Right lobe of liver (tissue), 6 donors: ENCODE measurements around the gene GPRC5C. TPM values are rescaled to one million over a fixed set of nuclear protein-coding genes. Genes with fewer than 3 reads are reported as not detected.

ENCODE experiments used
- ATAC-seq, 4 donors: fragments of 200-7000 bp; cut with Tn5 transposase; one replicate each; pipeline ENCODE4 v1.9.1; 2020; ENCODE audit warnings: mild to moderate bottlenecking in 4 of 4, moderate library complexity in 4 of 4
- DNase-seq, 3 donors: peaks; one replicate each; pipeline ENCODE4 v3.0.0-alpha.2; 2020
- H3K27ac ChIP-seq, 3 donors: fragments of 200-600 bp; one replicate each; pipeline ENCODE4 v1.8.0; 2022
- H3K27me3 ChIP-seq, 2 donors: fragments of 200-600 bp; one replicate each; pipeline ENCODE4 v1.8.0; 2022
- H3K36me3 ChIP-seq, 4 donors: fragments of 200-600 bp; sonication (generic) in 1 of 4; one replicate each; pipeline versions ENCODE4 v1.5.1 to v1.8.0; 2017 to 2022; ENCODE audit warnings: control low read depth in 1 of 4
- H3K4me1 ChIP-seq, 4 donors: fragments of 200-600 bp; sonication (generic) in 1 of 4; one replicate each; pipeline versions ENCODE4 v1.5.1 to v1.8.0; 2017 to 2022; ENCODE audit warnings: control low read depth in 1 of 4
- H3K4me3 ChIP-seq, 3 donors: fragments of 200-600 bp; one replicate each; pipeline ENCODE4 v1.8.0; 2022
- H3K9me3 ChIP-seq, 4 donors: fragments of 200-600 bp; sonication (generic) in 1 of 4; one replicate each; pipeline versions ENCODE4 v1.5.1 to v1.8.0; 2017 to 2022; ENCODE audit warnings: control low read depth in 1 of 4
- CTCF ChIP-seq, 4 donors: fragments of 200-600 bp in 3 of 4; fragments of 450-650 bp in 1 of 4; IDR thresholded peaks; one replicate each; pipeline versions ENCODE4 v1.5.1 to v1.8.0; 2016 to 2022; ENCODE audit warnings: antibody characterized with exemption in 4 of 4, mild to moderate bottlenecking in 2 of 4
- POLR2A ChIP-seq: fragments of 450-650 bp; IDR thresholded peaks from one replicate; pipeline ENCODE4 v1.6.1; 2017; ENCODE audit warnings: antibody characterized with exemption, mild to moderate bottlenecking
- WGBS: methylation state at CpG from one replicate; pipeline ENCODE4 v1.1.6; 2018; ENCODE audit warnings: low coverage, low lambda C conversion rate; ENCODE audit not compliant: insufficient coverage; ENCODE audit errors: missing lambda C conversion rate; 5-methylcytosine and 5-hydroxymethylcytosine counted together
- intact Hi-C, 2 donors: fragments of 100-400 bp; cut with DNase I; formaldehyde crosslinking; loops; one replicate each; pipeline versions ENCODE4 v1.11.2 to v1.14.1; 2022
- long read RNA-seq: library from polyadenylated mRNA; unstranded; transcript quantifications from one replicate; pipeline ENCODE4 v2.0.0, GENCODE V29; 2019
- total RNA-seq, 6 experiments: library from RNA; depleted of rRNA in 2 of 6; stranded (reverse); fragments of >200 nt in 2 of 6; fragmentation: NEBNext Ultra II Directional in 3 of 6; extraction: Animal tissue kit (Norgen Biotek cat#: 25700) in 3 of 6; gene quantifications; one replicate each; pipeline versions ENCODE4 v1.1.0 to v1.2.4, GENCODE V29; 2016 to 2023
- donor health status: DM: no; HTN: yes; CAD: no.
- donor health status: DM: no; HTN: no; CAD: no.
- donor health status: DM: no; HTN: no; CAD: no.
- donor health status: DM: no; HTN: yes; CAD: no.
- donor health status: DM: no; HTN: yes; CAD: no.

GPRC5C gene
- total RNA-seq, result 100 to 1,000 TPM; 120 to 215 (median 131) TPM
- long read RNA-seq, transcript GPRC5C-211 (3 exons, 393 nt), result major isoform, 11 of 49 reads
- long read RNA-seq, transcript GPRC5C-202 (4 exons, 2,988 nt), result minor isoform, 5 of 49 reads
- long read RNA-seq, partial matches to known transcripts, result 17 of 49 reads
- long read RNA-seq, other reads (novel, unspliced or antisense), result 10 of 49 reads

- WGBS, result 1% methylated on average over 33 of the region's 81 CpGs
- Histone ChIP-seq H3K27me3 (no peaks in the 10 kb centered on the region), H3K36me3 (no peaks in the 10 kb centered on the region), H3K27ac (peak within 1 kb of the TSS; percentile 97 to 99 (median 98)), H3K9me3 (no peaks in the 10 kb centered on the region), H3K4me3 (peak within 1 kb of the TSS; percentile 72 to 86 (median 86)), H3K4me1 (peaks cover 0 to 59% (median 27%) of the 10 kb centered on the region in 4 donors)
- DNase-seq (peak; percentile 90 to 96 (median 94)), ATAC-seq (peak; percentile 53 to 72 (median 63))
- TF ChIP-seq CTCF (IDR thresholded peaks at IDR 0.05) (no peak), POLR2A (peak; percentile 91)
- intact Hi-C loops, result no loop called here
Measured at GRCh38 chr17:74431568-74432423, at the start of gene GPRC5C. Gene GPRC5C, plus strand, starts transcription at chr17:74432088. Its CDS starts 7,689 bp downstream, at chr17:74439777.

- DNase-seq (no peak), ATAC-seq (no peak)
- no peak overlapping the region for H3K4me3 ChIP-seq
- 84% methylated on average over 2 of the region's 5 CpGs for WGBS
- intact Hi-C loops, result no loop called here
- no peaks in the 10 kb centered on the region for H3K9me3 ChIP-seq
- H3K27me3 ChIP-seq, result no peaks in the 10 kb centered on the region
- no peak for TF ChIP-seq POLR2A
- no peak overlapping the region for H3K27ac ChIP-seq
- H3K36me3 ChIP-seq, result no peaks in the 10 kb centered on the region
- peaks cover 0 to 12% (median 4%) of the 10 kb centered on the region in 4 donors for H3K4me1 ChIP-seq
Measured at GRCh38 chr17:74383141-74383540, 48.7 kb upstream of the GPRC5C start.

- TF ChIP-seq POLR2A, result no peak
- TF ChIP-seq CTCF (IDR thresholded peaks at IDR 0.05), result no peak
- H3K27ac ChIP-seq, result no peak overlapping the region
- DNase-seq (no peak), ATAC-seq (no peak)
- intact Hi-C loops, result no loop called here
- H3K36me3 ChIP-seq, result no peaks in the 10 kb centered on the region
- no peaks in the 10 kb centered on the region for H3K9me3 ChIP-seq
- H3K4me3 ChIP-seq, result no peak overlapping the region
- peaks cover 0 to 4% (median 0%) of the 10 kb centered on the region in 4 donors for H3K4me1 ChIP-seq
- WGBS, result 86% methylated on average over 3 of the region's 3 CpGs
- H3K27me3 ChIP-seq, result no peaks in the 10 kb centered on the region
Measured at GRCh38 chr17:74385201-74385600, 46.7 kb upstream of the GPRC5C start.

GRCh38 chr17:74386386-74386785 is 45.5 kb upstream of the GPRC5C start:
- peak; percentile 26 to 78 (median 61) for ATAC-seq
- peak in 1 of 3 donors; percentile 41 for DNase-seq
- intact Hi-C loops, result no loop called here

More at GRCh38 chr17:74386386-74386785, 45.5 kb upstream of the GPRC5C start:
- 50% methylated on average over 5 of the region's 8 CpGs for WGBS
- Histone ChIP-seq H3K9me3 (no peaks in the 10 kb centered on the region), H3K27ac (no peak overlapping the region), H3K27me3 (no peaks in the 10 kb centered on the region), H3K4me3 (no peak overlapping the region), H3K36me3 (no peaks in the 10 kb centered on the region), H3K4me1 (peaks cover 0 to 5% (median 0%) of the 10 kb centered on the region in 4 donors)
- no peak for TF ChIP-seq POLR2A
- TF ChIP-seq CTCF (IDR thresholded peaks at IDR 0.05), result no peak
